ENCODE results near the gene PFAS.
"Not testable (repeated sequence)": the region's sequence is repeated elsewhere in the genome, so short reads cannot be mapped to it uniquely, and the experiment has no call there.

Gene PFAS

GRCh38 chr17:8225813-8226535, 23.1 kb upstream of the PFAS start:
- peak; percentile 30 for DNase-seq (ENCODE audit: low read depth)

GRCh38 chr17:8226536-8227237, 22.4 kb upstream of the PFAS start:
- DNase-seq (ENCODE audit: low read depth), result no peak

- DNase-seq (ENCODE audit: low read depth), result no peak
Measured at GRCh38 chr17:8227238-8227581, 21.9 kb upstream of the PFAS start.

GRCh38 chr17:8231701-8232100, 17.4 kb upstream of the PFAS start:
- no peak for DNase-seq (ENCODE audit: low read depth)

- no peak for DNase-seq (ENCODE audit: low read depth)
Measured at GRCh38 chr17:8234361-8235270, 14.5 kb upstream of the PFAS start.

GRCh38 chr17:8235676-8236075, 13.4 kb upstream of the PFAS start:
- DNase-seq (ENCODE audit: low read depth), result no peak

- no peak for DNase-seq (ENCODE audit: low read depth)
Measured at GRCh38 chr17:8237175-8237574, 11.9 kb upstream of the PFAS start.

- DNase-seq (ENCODE audit: low read depth), result no peak
Measured at GRCh38 chr17:8237886-8238285, 11.2 kb upstream of the PFAS start.

- no peak for DNase-seq (ENCODE audit: low read depth)
Measured at GRCh38 chr17:8243827-8244226, 5.3 kb upstream of the PFAS start.

- no peak for DNase-seq (ENCODE audit: low read depth)
Measured at GRCh38 chr17:8244768-8245167, 4.3 kb upstream of the PFAS start.

GRCh38 chr17:8249621-8250500, 772 bp downstream of the PFAS start:
- DNase-seq (ENCODE audit: low read depth), result no peak

- DNase-seq (ENCODE audit: low read depth), result not testable (repeated sequence)
Measured at GRCh38 chr17:8251411-8251810, 2.3 kb downstream of the PFAS start.

- no peak for DNase-seq (ENCODE audit: low read depth)
Measured at GRCh38 chr17:8253801-8254200, 4.7 kb downstream of the PFAS start.

- no peak for DNase-seq (ENCODE audit: low read depth)
Measured at GRCh38 chr17:8254881-8255280, 5.8 kb downstream of the PFAS start.

- DNase-seq (ENCODE audit: low read depth), result no peak
Measured at GRCh38 chr17:8255499-8255898, 6.4 kb downstream of the PFAS start.

- DNase-seq (ENCODE audit: low read depth), result no peak
Measured at GRCh38 chr17:8256291-8256690, 7.2 kb downstream of the PFAS start.

GRCh38 chr17:8256691-8257090, 7.6 kb downstream of the PFAS start:
- no peak for DNase-seq (ENCODE audit: low read depth)

- no peak for DNase-seq (ENCODE audit: low read depth)
Measured at GRCh38 chr17:8257801-8258200, 8.7 kb downstream of the PFAS start.

- DNase-seq (ENCODE audit: low read depth), result no peak
Measured at GRCh38 chr17:8264320-8264719, 15.2 kb downstream of the PFAS start.

- DNase-seq (ENCODE audit: low read depth), result no peak
Measured at GRCh38 chr17:8264836-8265542, 15.9 kb downstream of the PFAS start.

All from stimulated activated CD8-positive, alpha-beta memory T cell treated with anti-CD3 and anti-CD28 coated beads, Interleukin-15, amount 100 ng/mL, for 1 hour (primary cell).